ENCODE measurements around the gene STK24.
"Not testable (repeated sequence)": the region's sequence is repeated elsewhere in the genome, so short reads cannot be mapped to it uniquely, and the experiment has no call there.

Gene STK24

GRCh38 chr13:98569494-98570367 lies 7.2 kb downstream of the STK24 start:
- H3K27me3 ChIP-seq (ENCODE audit: control insufficient read depth, insufficient read depth, low read length); H3K36me3 ChIP-seq (ENCODE audit: control insufficient read depth, insufficient read depth, low read length); H3K9me3 ChIP-seq (ENCODE audit: control insufficient read depth, insufficient read depth, low read length); H3K27ac ChIP-seq (ENCODE audit: low read length); H3K4me3 ChIP-seq (ENCODE audit: low read length); DNase-seq (ENCODE audit: low read depth, low spot score): not testable (repeated sequence)
- WGBS (ENCODE audit: insufficient coverage, insufficient read length): no CpG with 5 or more reads among the region's 17 CpGs
- peaks cover 15% of the 10 kb centered on the region for H3K4me1 ChIP-seq (ENCODE audit: control insufficient read depth, insufficient read depth, low read length)

GRCh38 chr13:98568918-98569317 lies 8.0 kb downstream of the STK24 start:
- no peak overlapping the region for H3K4me3 ChIP-seq (ENCODE audit: low read length)
- no peaks in the 10 kb centered on the region for H3K36me3 ChIP-seq (ENCODE audit: control insufficient read depth, insufficient read depth, low read length)
- DNase-seq (ENCODE audit: low read depth, low spot score): no peak
- H3K27me3 ChIP-seq (ENCODE audit: control insufficient read depth, insufficient read depth, low read length): no peaks in the 10 kb centered on the region
- no CpG with 5 or more reads among the region's 4 CpGs for WGBS (ENCODE audit: insufficient coverage, insufficient read length)
- no peaks in the 10 kb centered on the region for H3K9me3 ChIP-seq (ENCODE audit: control insufficient read depth, insufficient read depth, low read length)
- no peak overlapping the region for H3K27ac ChIP-seq (ENCODE audit: low read length)
- H3K4me1 ChIP-seq (ENCODE audit: control insufficient read depth, insufficient read depth, low read length): peaks cover 15% of the 10 kb centered on the region

GRCh38 chr13:98567140-98567539 lies 9.8 kb downstream of the STK24 start:
- no CpG with 5 or more reads among the region's 13 CpGs for WGBS (ENCODE audit: insufficient coverage, insufficient read length)
- Histone ChIP-seq H3K9me3 (ENCODE audit: control insufficient read depth, insufficient read depth, low read length) (no peaks in the 10 kb centered on the region), H3K27me3 (ENCODE audit: control insufficient read depth, insufficient read depth, low read length) (no peaks in the 10 kb centered on the region), H3K4me3 (ENCODE audit: low read length) (no peak overlapping the region), H3K36me3 (ENCODE audit: control insufficient read depth, insufficient read depth, low read length) (no peaks in the 10 kb centered on the region), H3K27ac (ENCODE audit: low read length) (no peak overlapping the region), H3K4me1 (ENCODE audit: control insufficient read depth, insufficient read depth, low read length) (peaks cover 14% of the 10 kb centered on the region)
- no peak for DNase-seq (ENCODE audit: low read depth, low spot score)

- Histone ChIP-seq H3K27me3 (ENCODE audit: control insufficient read depth, insufficient read depth, low read length) (no peaks in the 10 kb centered on the region), H3K27ac (ENCODE audit: low read length) (no peak overlapping the region), H3K4me3 (ENCODE audit: low read length) (no peak overlapping the region), H3K36me3 (ENCODE audit: control insufficient read depth, insufficient read depth, low read length) (no peaks in the 10 kb centered on the region), H3K9me3 (ENCODE audit: control insufficient read depth, insufficient read depth, low read length) (no peaks in the 10 kb centered on the region), H3K4me1 (ENCODE audit: control insufficient read depth, insufficient read depth, low read length) (peaks cover 10% of the 10 kb centered on the region)
- WGBS (ENCODE audit: insufficient coverage, insufficient read length): no CpG with 5 or more reads among the region's 18 CpGs
- no peak for DNase-seq (ENCODE audit: low read depth, low spot score)
Measured at GRCh38 chr13:98565726-98566565, 11.0 kb downstream of the STK24 start.

- no peak overlapping the region for H3K4me3 ChIP-seq (ENCODE audit: low read length)
- DNase-seq (ENCODE audit: low read depth, low spot score): no peak
- no peaks in the 10 kb centered on the region for H3K9me3 ChIP-seq (ENCODE audit: control insufficient read depth, insufficient read depth, low read length)
- no CpG with 5 or more reads among the region's 9 CpGs for WGBS (ENCODE audit: insufficient coverage, insufficient read length)
- H3K36me3 ChIP-seq (ENCODE audit: control insufficient read depth, insufficient read depth, low read length): no peaks in the 10 kb centered on the region
- H3K4me1 ChIP-seq (ENCODE audit: control insufficient read depth, insufficient read depth, low read length): peaks cover 9% of the 10 kb centered on the region
- no peak overlapping the region for H3K27ac ChIP-seq (ENCODE audit: low read length)
- no peaks in the 10 kb centered on the region for H3K27me3 ChIP-seq (ENCODE audit: control insufficient read depth, insufficient read depth, low read length)
Measured at GRCh38 chr13:98564204-98564603, 12.7 kb downstream of the STK24 start.

- Histone ChIP-seq H3K27me3 (ENCODE audit: control insufficient read depth, insufficient read depth, low read length) (no peaks in the 10 kb centered on the region), H3K9me3 (ENCODE audit: control insufficient read depth, insufficient read depth, low read length) (no peaks in the 10 kb centered on the region), H3K4me3 (ENCODE audit: low read length) (no peak overlapping the region), H3K27ac (ENCODE audit: low read length) (no peak overlapping the region), H3K36me3 (ENCODE audit: control insufficient read depth, insufficient read depth, low read length) (no peaks in the 10 kb centered on the region), H3K4me1 (ENCODE audit: control insufficient read depth, insufficient read depth, low read length) (peaks cover 9% of the 10 kb centered on the region)
- WGBS (ENCODE audit: insufficient coverage, insufficient read length): no CpG with 5 or more reads among the region's 6 CpGs
- DNase-seq (ENCODE audit: low read depth, low spot score): no peak
Measured at GRCh38 chr13:98563071-98563470, 13.8 kb downstream of the STK24 start.

GRCh38 chr13:98559169-98559568 lies 17.7 kb downstream of the STK24 start:
- no peak for DNase-seq (ENCODE audit: low read depth, low spot score)
- H3K4me1 ChIP-seq (ENCODE audit: control insufficient read depth, insufficient read depth, low read length): 0 out of 2 replicates have a peak, but pooled peaks cover 2% of the 10 kb centered on the region
- H3K9me3 ChIP-seq (ENCODE audit: control insufficient read depth, insufficient read depth, low read length): no peaks in the 10 kb centered on the region
- no peak overlapping the region for H3K27ac ChIP-seq (ENCODE audit: low read length)
- no peaks in the 10 kb centered on the region for H3K27me3 ChIP-seq (ENCODE audit: control insufficient read depth, insufficient read depth, low read length)
- no peak overlapping the region for H3K4me3 ChIP-seq (ENCODE audit: low read length)
- H3K36me3 ChIP-seq (ENCODE audit: control insufficient read depth, insufficient read depth, low read length): no peaks in the 10 kb centered on the region
- no CpG with 5 or more reads among the region's 7 CpGs for WGBS (ENCODE audit: insufficient coverage, insufficient read length)

GRCh38 chr13:98557937-98558792 lies 18.7 kb downstream of the STK24 start:
- Histone ChIP-seq H3K36me3 (ENCODE audit: control insufficient read depth, insufficient read depth, low read length) (no peaks in the 10 kb centered on the region), H3K4me1 (ENCODE audit: control insufficient read depth, insufficient read depth, low read length) (0 out of 2 replicates have a peak, but pooled peaks cover 2% of the 10 kb centered on the region), H3K4me3 (ENCODE audit: low read length) (no peak overlapping the region), H3K27ac (ENCODE audit: low read length) (no peak overlapping the region), H3K9me3 (ENCODE audit: control insufficient read depth, insufficient read depth, low read length) (no peaks in the 10 kb centered on the region), H3K27me3 (ENCODE audit: control insufficient read depth, insufficient read depth, low read length) (no peaks in the 10 kb centered on the region)
- WGBS (ENCODE audit: insufficient coverage, insufficient read length): no CpG with 5 or more reads among the region's 10 CpGs
- DNase-seq (ENCODE audit: low read depth, low spot score): no peak

GRCh38 chr13:98556968-98557631 lies 19.8 kb downstream of the STK24 start:
- H3K4me3 ChIP-seq (ENCODE audit: low read length): no peak overlapping the region
- H3K36me3 ChIP-seq (ENCODE audit: control insufficient read depth, insufficient read depth, low read length): no peaks in the 10 kb centered on the region
- no peak for DNase-seq (ENCODE audit: low read depth, low spot score)
- no peaks in the 10 kb centered on the region for H3K27me3 ChIP-seq (ENCODE audit: control insufficient read depth, insufficient read depth, low read length)
- WGBS (ENCODE audit: insufficient coverage, insufficient read length): no CpG with 5 or more reads among the region's 10 CpGs
- H3K27ac ChIP-seq (ENCODE audit: low read length): no peak overlapping the region
- 0 out of 2 replicates have a peak, but pooled peaks cover 2% of the 10 kb centered on the region for H3K4me1 ChIP-seq (ENCODE audit: control insufficient read depth, insufficient read depth, low read length)
- H3K9me3 ChIP-seq (ENCODE audit: control insufficient read depth, insufficient read depth, low read length): no peaks in the 10 kb centered on the region

Data from iPS DF 6.9 (cell line).